Uterus (tissue), 2 donors: ENCODE data around the gene BRAT1.

Experiments used
- POLR2A ChIP-seq, 2 donors: fragments of 450-650 bp; IDR thresholded peaks; one replicate each; pipeline ENCODE4 v1.6.1; 2016; ENCODE audit warnings: antibody characterized with exemption in 2 of 2, mild to moderate bottlenecking in 1 of 2, moderate library complexity in 1 of 2
- TF ChIP-seq, protein P1 (sequence below), 4 experiments: fragments of 200-600 bp in 2 of 4; fragments of 450-650 bp in 2 of 4; sonication (generic) in 2 of 4; IDR thresholded peaks; one replicate each; pipeline ENCODE4 v1.5.1; 2016 to 2019; ENCODE audit warnings: antibody characterized with exemption in 4 of 4, mild to moderate bottlenecking in 2 of 4, moderate library complexity in 1 of 4

DNA sequence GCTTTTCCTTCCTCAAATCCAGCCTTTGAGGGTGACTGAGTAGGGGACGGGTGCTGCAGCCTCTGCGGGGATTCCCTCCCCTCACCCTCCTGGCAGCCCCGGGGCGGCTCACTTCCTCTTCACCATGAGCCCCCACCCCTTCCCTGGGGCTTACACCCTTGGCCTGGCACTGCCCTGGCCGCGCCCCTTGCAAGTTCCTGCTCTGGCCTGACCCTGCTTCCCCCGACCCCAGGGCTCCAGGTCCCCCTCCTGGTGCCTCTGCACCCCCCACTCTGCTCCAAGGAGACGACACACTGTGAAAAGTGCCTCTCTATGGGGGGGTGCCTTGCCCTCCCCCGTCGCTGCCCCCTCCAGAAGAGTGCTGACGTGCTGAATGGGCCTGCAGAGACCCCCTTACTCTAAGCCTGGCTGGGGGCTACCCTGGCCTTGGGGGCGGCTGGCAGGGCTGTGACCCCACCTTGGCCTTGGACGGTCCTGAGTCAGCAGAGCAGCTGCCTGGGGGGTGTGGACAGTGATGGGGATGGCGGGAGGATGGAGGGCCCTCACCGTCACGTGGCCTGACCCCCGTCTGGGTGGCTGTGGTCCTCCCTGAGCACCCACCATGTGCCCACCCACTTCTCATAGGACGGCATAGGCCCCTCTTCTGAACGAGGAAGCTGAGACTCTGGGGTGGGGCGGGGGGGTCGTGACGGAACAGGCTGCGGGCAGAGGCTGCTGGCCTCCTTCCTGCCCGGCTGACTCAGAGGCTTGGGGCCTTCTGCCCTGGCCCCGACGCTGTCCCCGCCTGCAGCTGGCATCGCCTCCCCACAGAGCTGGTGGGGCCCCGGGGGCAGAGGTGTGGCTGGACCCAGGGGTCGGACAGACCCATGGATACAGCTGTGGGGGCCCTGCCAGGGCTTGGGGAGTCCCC is 25.9 kb downstream of the BRAT1 start:
- TF ChIP-seq, protein P1, sequence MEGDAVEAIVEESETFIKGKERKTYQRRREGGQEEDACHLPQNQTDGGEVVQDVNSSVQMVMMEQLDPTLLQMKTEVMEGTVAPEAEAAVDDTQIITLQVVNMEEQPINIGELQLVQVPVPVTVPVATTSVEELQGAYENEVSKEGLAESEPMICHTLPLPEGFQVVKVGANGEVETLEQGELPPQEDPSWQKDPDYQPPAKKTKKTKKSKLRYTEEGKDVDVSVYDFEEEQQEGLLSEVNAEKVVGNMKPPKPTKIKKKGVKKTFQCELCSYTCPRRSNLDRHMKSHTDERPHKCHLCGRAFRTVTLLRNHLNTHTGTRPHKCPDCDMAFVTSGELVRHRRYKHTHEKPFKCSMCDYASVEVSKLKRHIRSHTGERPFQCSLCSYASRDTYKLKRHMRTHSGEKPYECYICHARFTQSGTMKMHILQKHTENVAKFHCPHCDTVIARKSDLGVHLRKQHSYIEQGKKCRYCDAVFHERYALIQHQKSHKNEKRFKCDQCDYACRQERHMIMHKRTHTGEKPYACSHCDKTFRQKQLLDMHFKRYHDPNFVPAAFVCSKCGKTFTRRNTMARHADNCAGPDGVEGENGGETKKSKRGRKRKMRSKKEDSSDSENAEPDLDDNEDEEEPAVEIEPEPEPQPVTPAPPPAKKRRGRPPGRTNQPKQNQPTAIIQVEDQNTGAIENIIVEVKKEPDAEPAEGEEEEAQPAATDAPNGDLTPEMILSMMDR (IDR thresholded peaks at IDR 0.05): no peak
- no peak for TF ChIP-seq POLR2A (IDR thresholded peaks at IDR 0.05)
